Neural progenitor cell (in vitro differentiated cells): ENCODE results near the gene IL1RL1.

Experiments
- EZH2 ChIP-seq: fragments of 200-600 bp; sonication (generic); IDR thresholded peaks from 2 replicates; pipeline ENCODE4 v1.6.1; 2017; ENCODE audit warnings: antibody characterized with exemption, mild to moderate bottlenecking, moderate library complexity
- EZH2phosphoT487 ChIP-seq: fragments of 200-600 bp; sonication (generic); IDR thresholded peaks from 2 replicates; pipeline ENCODE4 v1.6.1; 2017; ENCODE audit warnings: antibody characterized with exemption
- TF ChIP-seq, protein P1 (sequence below): fragments of 200-600 bp; sonication (generic); IDR thresholded peaks from 2 replicates; pipeline ENCODE4 v1.5.1; 2017; ENCODE audit warnings: antibody characterized with exemption, mild to moderate bottlenecking

DNA sequence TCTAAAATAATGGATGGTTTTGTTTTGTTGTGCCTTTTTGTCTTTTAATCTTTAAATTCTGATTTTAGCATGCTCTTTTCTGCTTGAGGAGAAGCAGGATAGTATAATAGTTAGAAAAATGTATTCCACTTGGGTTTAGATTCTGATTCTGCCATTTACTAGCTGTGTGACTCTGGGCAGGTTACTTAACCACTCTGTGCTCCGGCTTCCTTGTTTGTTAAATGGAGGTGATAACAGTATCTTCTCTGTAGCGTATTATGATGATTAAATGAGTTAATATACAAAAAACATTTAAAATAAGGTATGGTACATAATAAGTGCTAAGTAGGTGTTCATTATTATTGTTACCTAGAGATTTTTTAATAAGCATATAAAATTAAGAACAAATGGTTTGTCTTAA is 84.6 kb downstream of the IL1RL1 start:
- TF ChIP-seq EZH2phosphoT487 (no peak), EZH2 (no peak)
- TF ChIP-seq, protein P1, sequence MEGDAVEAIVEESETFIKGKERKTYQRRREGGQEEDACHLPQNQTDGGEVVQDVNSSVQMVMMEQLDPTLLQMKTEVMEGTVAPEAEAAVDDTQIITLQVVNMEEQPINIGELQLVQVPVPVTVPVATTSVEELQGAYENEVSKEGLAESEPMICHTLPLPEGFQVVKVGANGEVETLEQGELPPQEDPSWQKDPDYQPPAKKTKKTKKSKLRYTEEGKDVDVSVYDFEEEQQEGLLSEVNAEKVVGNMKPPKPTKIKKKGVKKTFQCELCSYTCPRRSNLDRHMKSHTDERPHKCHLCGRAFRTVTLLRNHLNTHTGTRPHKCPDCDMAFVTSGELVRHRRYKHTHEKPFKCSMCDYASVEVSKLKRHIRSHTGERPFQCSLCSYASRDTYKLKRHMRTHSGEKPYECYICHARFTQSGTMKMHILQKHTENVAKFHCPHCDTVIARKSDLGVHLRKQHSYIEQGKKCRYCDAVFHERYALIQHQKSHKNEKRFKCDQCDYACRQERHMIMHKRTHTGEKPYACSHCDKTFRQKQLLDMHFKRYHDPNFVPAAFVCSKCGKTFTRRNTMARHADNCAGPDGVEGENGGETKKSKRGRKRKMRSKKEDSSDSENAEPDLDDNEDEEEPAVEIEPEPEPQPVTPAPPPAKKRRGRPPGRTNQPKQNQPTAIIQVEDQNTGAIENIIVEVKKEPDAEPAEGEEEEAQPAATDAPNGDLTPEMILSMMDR: no peak
